Measurements from ENCODE around the gene PPT2.

PPT2 gene

DNA sequence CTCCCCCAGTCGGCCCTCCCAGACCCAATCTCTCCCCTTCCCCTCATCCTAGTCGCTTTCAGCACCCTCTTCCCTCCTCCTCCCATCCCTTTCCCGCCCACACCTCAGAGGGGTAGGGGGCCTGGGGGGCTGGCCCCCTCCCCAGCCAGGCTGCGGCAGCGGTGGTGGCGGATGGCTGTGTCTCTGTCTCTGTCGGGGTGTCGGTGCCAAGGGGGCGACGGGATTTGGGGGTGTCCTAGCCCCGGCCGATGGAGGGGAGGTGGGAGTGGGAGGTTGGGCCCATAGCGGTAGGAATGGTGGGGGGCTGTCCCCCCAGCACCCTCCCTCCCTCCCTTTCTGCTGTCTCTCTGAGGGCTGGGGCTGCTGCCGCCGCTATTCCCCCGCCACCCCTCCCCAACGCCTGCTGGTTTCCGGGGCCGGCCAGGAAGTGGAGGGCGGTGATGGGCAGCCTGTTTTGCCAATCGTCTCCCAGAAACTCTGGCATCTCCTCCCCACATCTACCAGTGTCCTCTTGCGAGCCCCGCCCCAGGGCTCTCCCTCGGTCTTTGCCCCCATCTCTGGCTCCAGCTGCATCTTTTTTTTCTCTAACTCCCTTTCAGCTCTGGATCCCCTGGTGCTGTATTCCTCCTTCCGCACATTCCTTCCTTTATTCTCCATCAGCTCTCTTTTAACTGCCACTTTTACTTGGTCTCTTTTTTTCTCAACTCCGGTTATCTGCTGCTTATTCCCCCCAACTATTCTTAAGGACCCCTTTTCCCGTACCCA lies 22.0 kb downstream of the PPT2 start, which contains the start of gene AGPAT1:
Gene AGPAT1 (minus strand): TSS at position 374 of the 765 bp plus-strand sequence. CDS start 4,588 bp downstream, outside the sequence.
- Mint-ChIP-seq H3K9me3 (no peaks in the 10 kb centered on the region), H3K27ac (peak within 1 kb of the TSS; percentile 96 to 98), H3K4me1 (peaks cover 70% of the 10 kb centered on the region), H3K4me3 (peak within 1 kb of the TSS; percentile 86 to 94), H3K27me3 (no peaks in the 10 kb centered on the region)
- DNase-seq: peak; percentile 96 to 97
- peak; percentile 64 for ATAC-seq

DNA sequence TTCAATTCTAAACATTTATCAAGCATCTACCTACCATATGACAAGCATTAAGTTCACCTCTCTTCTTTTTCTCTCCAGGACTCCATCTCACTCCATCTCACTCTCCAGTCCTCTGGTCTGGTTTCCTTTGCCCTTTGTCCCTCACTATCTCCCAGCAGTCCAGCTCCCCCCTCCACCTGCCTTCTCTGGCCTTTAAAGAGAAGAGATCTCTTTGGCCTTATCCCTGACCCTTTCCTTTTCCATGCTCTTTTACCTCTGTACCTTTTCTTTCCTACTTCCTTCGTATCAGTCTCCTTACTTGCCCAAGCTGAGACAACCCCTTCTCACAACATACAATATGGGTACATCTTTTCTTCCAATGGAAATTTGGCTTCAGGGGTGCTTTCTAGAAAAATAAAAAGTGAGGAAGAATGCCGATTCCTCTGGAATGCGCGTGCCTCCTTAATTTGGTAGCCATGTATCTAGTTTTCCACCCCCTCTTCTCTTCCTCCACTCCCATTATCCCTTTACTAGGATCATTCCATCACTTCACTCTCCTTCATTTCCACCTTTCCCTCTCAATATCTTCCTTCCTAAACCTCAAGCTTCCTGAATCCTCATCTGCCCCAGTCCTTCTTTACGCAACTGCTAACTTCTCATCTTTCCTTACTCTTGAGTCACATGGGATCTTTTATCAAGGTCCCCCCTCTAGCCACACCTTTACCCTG lies 22.7 kb downstream of the PPT2 start:
- no peaks in the 10 kb centered on the region for H3K27me3 Mint-ChIP-seq
- peaks cover 71% of the 10 kb centered on the region for H3K4me1 Mint-ChIP-seq
- ATAC-seq (no peak), DNase-seq (no peak)
- no peaks in the 10 kb centered on the region for H3K9me3 Mint-ChIP-seq
- H3K4me3 Mint-ChIP-seq: peak overlapping the region; percentile 86 to 94
- peak overlapping the region; percentile 96 to 98 for H3K27ac Mint-ChIP-seq

DNA sequence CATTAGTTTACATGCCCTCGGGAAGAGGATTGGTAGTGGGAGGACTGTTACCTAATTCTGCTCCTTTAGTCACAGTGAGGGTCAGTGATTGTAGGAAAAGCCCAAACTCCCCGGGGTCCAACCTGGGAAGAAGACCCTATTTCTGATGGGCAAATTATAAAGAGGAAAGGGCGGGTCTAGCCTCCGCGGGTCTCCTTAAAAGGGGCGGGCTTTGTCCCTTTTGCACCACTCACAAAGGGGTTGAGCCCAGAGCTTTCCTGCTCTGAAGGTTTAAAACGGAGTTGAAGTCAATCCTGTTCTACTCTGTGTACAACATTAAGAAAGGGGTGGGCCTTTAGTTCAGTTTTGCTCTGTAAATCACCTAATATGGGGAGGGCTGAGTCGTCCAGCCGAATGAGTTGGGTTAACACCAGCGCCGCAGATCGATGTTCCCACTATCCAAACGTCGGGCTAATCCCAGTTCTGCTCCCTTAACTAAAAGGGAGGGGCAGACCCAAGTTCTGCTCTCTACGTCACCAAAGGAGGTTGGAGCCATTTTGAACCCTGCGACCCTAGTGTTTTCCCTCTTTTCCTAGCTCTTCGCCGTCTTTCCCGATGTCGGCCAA lies 23.3 kb downstream of the PPT2 start:
- Mint-ChIP-seq H3K4me1 (peaks cover 74% of the 10 kb centered on the region), H3K27me3 (no peaks in the 10 kb centered on the region), H3K27ac (peak overlapping the region; percentile 96 to 98), H3K9me3 (no peaks in the 10 kb centered on the region), H3K4me3 (peak overlapping the region; percentile 86 to 94)
- ATAC-seq (peak; percentile 10), DNase-seq (peak in 1 of 2 donors; percentile 52)

DNA sequence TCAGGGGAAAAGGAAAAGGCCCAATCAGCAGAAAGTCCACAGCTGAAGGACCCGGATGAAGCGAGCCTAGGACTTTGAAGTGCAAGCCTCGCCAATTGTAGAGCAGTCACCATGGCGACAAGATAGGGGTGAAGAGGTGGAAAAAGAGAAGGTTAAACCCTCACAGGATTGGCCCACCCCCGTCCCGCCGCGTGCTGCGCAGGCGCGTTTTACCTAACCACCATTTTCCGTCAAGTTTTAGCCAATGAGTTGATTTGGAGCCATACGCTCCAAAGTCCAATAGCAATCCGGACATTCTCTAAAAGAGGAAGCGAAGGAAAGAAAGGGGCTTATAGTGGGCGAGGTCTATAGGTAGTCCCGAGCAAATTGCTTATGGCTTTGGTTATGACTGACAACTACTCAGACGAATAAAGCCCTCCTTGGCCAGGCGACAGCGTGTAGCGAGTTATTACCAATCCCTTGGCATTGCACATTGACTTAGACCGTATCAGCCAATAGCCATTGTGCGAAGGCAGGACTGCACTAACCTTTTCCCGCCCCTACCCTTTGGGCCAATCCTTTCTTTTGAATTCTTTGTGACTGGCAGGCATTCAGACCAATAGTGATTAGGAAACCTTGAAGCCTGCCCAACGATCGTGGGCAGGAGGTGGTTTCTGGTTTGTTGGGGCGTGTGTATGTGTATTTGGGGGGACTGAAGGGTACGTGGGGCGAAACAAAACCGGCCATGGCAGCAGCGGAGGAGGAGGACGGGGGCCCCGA lies 24.0 kb downstream of the PPT2 start, which contains the start of gene RNF5:
Gene RNF5 (plus strand): TSS at position 618 of the 759 bp plus-strand sequence. CDS start 107 bp downstream, at position 725.
- peak within 1 kb of the TSS; percentile 86 to 94 for H3K4me3 Mint-ChIP-seq
- no peaks in the 10 kb centered on the region for H3K9me3 Mint-ChIP-seq
- ATAC-seq (peak; percentile 89), DNase-seq (peak; percentile 93 to 96)
- H3K27me3 Mint-ChIP-seq: no peaks in the 10 kb centered on the region
- peak within 1 kb of the TSS; percentile 96 to 98 for H3K27ac Mint-ChIP-seq
- peaks cover 76% of the 10 kb centered on the region for H3K4me1 Mint-ChIP-seq

DNA sequence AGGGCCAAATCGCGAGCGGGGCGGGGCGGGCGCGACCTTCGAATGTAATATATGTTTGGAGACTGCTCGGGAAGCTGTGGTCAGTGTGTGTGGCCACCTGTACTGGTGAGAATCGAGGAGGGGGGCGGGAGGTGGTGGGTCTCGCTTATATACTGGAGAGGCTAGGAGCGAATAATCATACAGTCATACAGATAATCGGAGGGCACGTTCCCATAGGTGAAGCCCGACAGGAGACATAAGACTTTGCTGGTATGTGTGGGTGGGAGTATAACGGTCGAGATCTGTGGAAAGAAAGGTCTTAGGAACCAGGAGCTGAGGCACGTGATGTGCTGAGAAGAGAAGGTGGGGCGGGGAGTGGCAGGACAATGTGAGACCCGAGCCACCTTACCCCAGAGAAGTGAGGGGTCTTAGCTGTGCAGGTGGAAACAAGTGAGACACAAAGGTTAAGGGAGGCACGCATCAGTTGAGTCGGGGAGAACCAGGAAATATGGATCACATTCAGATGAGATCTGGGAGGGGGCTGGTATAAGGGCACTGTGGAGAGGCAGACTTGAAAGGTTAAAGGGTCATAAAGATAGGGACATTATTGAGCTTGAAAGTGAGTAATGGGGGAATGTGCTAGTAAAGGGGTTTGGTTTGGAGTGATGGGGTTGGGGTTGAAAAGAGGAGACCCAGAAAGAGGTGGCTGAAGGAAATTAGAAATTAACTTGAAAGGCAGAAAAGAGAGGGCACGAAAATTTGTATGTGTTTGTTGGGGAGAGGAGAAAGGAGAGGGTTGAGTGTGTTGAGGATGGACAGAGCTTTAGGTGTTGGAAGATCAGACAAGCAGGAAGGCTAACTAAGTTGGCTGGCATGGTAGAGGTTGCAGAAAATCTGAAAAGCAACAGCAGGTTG lies 24.9 kb downstream of the PPT2 start:
- Mint-ChIP-seq H3K27ac (peak overlapping the region; percentile 85 to 98), H3K4me1 (peaks cover 74% of the 10 kb centered on the region), H3K9me3 (no peaks in the 10 kb centered on the region), H3K27me3 (no peaks in the 10 kb centered on the region), H3K4me3 (peak overlapping the region; percentile 86 to 94)
- DNase-seq (no peak), ATAC-seq (no peak)

DNA sequence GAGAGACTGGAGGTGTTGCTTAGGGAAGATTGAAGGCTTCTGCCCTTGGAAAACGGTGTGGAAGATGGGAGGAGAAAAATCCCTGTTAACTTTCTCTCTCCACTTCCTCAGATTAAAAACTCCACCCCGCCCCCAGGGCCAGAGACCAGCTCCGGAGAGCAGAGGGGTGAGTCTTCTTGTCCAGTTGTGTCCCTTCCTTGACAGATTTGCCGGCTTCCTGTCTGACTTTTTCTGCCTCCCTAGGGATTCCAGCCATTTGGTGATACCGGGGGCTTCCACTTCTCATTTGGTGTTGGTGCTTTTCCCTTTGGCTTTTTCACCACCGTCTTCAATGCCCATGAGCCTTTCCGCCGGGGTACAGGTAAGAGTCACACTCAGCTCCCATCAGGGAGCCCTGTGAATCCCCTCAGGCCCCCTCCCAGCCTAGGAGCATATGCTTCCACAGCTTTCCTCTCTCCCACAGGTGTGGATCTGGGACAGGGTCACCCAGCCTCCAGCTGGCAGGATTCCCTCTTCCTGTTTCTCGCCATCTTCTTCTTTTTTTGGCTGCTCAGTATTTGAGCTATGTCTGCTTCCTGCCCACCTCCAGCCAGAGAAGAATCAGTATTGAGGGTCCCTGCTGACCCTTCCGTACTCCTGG lies 25.9 kb downstream of the PPT2 start:
- Mint-ChIP-seq H3K4me3 (peak overlapping the region; percentile 86 to 94), H3K27me3 (no peaks in the 10 kb centered on the region), H3K9me3 (no peaks in the 10 kb centered on the region), H3K4me1 (peaks cover 69% of the 10 kb centered on the region), H3K27ac (peak overlapping the region in 1 of 2 donors; percentile 60)
- DNase-seq: no peak
- ATAC-seq: no peak

DNA sequence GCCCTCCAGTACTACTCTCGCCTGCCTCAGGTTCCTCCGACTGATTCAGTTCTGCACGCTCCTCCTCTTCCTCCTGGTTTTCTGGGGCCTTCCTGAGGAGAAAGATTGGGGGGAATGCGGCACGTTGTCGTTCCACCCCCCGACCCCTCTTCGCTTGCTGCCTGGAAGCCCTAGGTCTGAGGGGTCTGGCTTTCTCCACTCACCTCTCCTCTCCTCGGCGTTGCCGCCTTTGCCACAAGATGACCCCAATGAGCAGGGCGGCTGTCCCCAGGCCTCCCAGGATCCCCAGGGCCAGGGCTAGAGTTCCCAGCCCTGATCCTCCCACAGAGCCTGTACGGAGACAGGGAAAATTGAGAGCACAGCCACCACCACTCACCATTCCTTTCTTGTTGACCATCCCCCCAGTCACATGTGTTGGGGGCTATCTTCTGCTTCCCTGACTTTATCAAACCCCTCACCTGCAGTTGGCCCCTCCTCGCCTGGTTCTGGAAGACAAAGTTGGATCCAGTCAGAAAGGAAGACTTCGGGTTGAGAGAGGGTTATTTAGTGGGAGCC lies 27.3 kb downstream of the PPT2 start:
- H3K9me3 Mint-ChIP-seq: no peaks in the 10 kb centered on the region
- peak overlapping the region in 1 of 2 donors; percentile 71 for H3K27ac Mint-ChIP-seq
- ATAC-seq (no peak), DNase-seq (no peak)
- H3K4me3 Mint-ChIP-seq: no peak overlapping the region
- H3K27me3 Mint-ChIP-seq: no peaks in the 10 kb centered on the region
- peaks cover 71% of the 10 kb centered on the region for H3K4me1 Mint-ChIP-seq

DNA sequence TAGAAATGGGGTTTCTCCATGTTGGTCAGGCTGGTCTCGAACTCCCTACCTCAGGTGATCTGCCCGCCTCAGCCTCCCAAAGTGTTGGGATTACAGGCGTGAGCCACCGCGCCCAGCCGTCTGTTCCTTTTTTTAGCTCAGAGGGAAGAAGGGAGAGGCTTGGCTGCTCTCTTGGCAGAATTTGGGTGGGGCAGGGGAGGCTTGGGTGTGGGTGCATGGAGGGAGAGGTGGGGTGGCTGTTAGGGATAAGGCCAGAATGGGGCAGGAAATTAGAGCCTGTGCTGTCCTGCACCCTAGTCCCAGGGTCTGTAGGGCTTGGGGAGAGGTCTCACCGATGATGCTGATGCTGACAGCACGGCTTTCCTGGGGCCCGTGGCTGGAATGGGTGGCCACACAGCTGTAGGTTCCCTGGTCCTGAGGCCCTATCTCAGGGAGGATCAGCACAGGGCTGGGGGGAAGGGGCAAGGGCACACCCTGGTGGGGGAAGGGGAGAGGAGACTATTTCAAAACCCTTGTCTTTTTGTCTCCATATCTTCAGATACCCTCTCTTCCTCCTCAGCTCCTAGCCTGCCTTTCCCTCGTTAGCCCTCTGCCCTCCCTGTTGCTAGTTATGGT lies 28.1 kb downstream of the PPT2 start:
- H3K4me1 Mint-ChIP-seq: peaks cover 71% of the 10 kb centered on the region
- no peak overlapping the region for H3K4me3 Mint-ChIP-seq
- no peak for ATAC-seq
- no peak overlapping the region for H3K27ac Mint-ChIP-seq
- H3K9me3 Mint-ChIP-seq: no peaks in the 10 kb centered on the region
- no peaks in the 10 kb centered on the region for H3K27me3 Mint-ChIP-seq
- no peak for DNase-seq

DNA sequence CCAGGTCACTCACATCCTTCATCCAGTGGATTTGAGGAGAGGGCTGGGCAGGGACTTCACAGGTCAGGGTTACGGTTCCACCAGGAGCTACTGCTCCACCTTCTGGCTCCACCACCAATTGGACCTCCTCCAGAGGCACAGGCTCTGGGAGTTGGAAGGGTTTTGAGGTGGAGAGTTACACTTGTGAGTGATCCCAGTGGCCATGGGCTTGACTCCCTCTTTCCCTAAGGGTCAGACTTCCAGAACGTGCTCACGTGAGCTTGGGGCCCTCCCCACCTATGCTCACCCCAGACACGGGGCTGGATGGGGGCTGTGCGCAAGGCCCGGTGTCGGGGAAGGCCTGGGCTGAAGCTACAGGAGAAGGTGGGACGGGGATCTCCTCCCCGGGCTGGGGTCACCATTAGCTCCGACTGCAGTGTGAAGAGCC lies 28.6 kb downstream of the PPT2 start:
- Mint-ChIP-seq H3K27me3 (no peaks in the 10 kb centered on the region), H3K4me3 (no peak overlapping the region), H3K27ac (peak overlapping the region in 1 of 2 donors; percentile 23), H3K4me1 (peaks cover 74% of the 10 kb centered on the region), H3K9me3 (no peaks in the 10 kb centered on the region)
- DNase-seq (no peak), ATAC-seq (no peak)

DNA sequence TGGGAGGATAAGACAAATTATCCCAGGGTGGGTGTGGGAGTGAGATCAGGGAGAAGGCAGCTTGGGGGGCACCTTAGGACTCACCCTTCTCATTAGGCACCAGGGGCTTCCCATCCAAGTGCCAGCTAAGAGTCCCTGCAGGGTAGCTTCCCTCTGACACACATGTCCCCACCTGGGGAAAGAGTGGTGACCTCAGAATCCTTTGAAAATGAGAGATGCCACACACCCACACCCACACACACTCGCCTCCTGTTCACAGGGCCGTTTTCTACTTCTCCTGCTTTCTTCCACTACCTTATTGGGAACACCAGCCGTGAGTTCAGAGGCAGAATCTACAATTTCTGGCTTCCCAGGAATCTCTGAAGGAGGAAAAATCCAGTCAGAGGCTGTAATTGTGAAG lies 29.1 kb downstream of the PPT2 start:
- no peak for ATAC-seq
- Mint-ChIP-seq H3K4me1 (peaks cover 79% of the 10 kb centered on the region), H3K27me3 (no peaks in the 10 kb centered on the region), H3K9me3 (no peaks in the 10 kb centered on the region), H3K4me3 (no peak overlapping the region), H3K27ac (peak overlapping the region in 1 of 2 donors; percentile 50)
- no peak for DNase-seq

DNA sequence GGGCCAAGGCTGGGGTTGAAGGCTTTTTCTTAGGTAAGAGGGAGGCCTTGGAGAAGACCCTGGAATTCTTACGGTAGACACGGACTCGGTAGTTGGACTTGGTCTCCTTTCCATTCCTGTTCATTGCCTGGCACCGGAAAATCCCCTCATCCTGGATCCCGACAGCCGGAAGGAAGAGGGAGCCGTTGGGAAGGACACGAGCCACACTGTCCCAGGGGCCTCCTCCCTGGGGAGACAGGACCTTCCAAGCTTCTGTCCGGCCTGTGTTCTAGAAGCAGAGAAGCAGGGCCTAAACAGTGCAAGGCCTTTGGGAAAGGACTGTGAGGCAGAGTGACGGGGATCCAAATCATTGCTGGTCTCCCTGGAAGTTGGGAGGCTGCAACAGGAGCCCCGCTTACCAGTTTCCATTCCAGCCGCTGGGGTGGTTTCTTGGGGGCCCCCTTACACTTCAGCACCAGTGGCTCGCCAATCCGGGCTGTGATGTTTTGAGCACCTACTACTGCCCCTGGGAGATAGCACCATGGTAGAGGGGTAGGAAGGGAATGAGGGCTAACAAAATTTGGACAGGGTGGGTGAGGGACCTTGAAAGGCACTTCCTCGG lies 29.6 kb downstream of the PPT2 start:
- ATAC-seq: no peak

DNA sequence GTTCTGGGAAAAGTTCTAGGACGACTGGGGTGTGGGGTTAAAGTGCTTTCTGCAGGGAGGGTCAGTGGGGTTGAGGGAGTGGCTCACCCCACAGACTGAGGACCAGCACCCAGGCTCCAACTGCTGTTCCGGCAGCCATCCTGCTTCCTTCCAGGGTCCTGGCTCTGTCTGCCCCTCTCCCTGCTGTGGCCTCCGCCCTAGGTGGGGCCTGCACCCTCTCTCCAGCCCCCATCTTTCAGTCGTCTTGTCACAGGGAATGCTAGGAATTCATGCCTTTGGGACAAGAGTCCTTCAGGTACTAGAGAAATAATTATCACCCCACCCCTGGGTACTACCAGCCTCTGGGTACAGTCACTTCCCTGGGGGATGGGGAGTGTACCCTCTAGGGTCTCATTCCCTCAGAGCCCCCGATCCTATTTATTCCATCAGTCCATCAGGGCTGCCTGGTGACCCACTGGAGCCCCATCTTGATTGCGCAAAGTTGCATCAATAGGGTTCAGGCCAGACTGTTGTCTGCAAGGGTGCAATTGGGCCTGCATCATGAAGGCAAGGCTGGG lies 30.2 kb downstream of the PPT2 start, which contains the start of gene AGER:
Gene AGER (minus strand): TSS at position 170 of the 557 bp plus-strand sequence. CDS start 31 bp downstream, at position 139.
- Mint-ChIP-seq H3K27ac (peak within 1 kb of the TSS; percentile 21 to 50), H3K9me3 (no peaks in the 10 kb centered on the region), H3K4me1 (peaks cover 84% of the 10 kb centered on the region), H3K4me3 (no peak within 1 kb of the TSS), H3K27me3 (no peaks in the 10 kb centered on the region)
- no peak for DNase-seq
- no peak for ATAC-seq

More for the DNA sequence above, 29.6 kb downstream of the PPT2 start:
- Mint-ChIP-seq H3K9me3 (no peaks in the 10 kb centered on the region), H3K27me3 (no peaks in the 10 kb centered on the region), H3K4me1 (peaks cover 84% of the 10 kb centered on the region), H3K4me3 (no peak overlapping the region), H3K27ac (peak overlapping the region in 1 of 2 donors; percentile 21)
- DNase-seq: no peak

All from stimulated activated naive CD8-positive, alpha-beta T cell treated with anti-CD3 and anti-CD28 coated beads, Interleukin-15, amount 100 ng/mL, for 72 hours (primary cell).